Measurements from ENCODE around the gene BGN.

Gene BGN

DNA sequence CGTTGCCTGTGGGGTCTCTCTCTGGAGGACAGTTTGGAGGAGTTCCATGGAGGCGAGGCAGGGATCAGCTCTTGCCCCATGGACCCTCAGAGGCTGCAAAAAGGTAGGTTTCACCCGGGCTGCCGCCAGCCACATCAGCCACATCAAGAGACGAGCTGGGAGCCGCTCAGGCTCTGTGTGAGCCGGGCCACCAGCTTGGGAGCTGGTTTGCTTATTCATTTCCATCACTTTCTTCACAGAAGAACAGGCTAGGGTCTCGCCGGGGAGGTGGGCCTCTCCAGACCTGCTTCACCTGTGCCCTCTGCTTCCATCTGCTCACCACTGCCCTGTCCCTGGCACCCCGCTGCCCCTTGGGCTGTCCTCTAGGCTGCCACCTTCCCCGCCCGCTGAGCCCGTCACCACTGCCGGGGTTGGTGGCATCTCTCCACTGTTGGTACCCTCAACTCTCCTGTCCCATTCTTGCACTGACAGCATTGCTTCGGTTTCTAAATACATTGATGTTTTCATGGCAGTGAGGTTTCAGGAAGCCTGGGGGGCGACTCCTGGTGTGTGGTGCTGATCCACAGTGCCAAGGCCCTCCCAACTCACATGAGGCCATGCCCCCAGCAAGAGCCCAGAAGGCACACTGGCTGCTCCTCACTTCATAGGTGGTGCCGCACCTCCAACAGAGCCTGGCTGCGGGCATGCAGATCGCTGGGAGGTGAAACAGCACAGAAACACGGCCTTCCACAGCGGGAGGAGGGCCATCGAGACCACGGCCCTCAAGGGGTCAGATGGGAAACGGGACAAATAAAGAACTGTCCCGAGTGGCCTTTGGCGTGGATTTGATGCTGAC lies 44.4 kb upstream of the BGN start:
- Histone ChIP-seq H3K27me3 (ENCODE audit: insufficient read depth, low read length) (no peaks in the 10 kb centered on the region), H3K4me1 (ENCODE audit: control insufficient read depth in 1 of 2, insufficient read depth in 2 of 2, low read length in 2 of 2) (peaks cover 0 to 2% of the 10 kb centered on the region in 2 experiments), H3K9ac (ENCODE audit: low read length) (no peak overlapping the region), H2BK12ac (ENCODE audit: low read length) (no peak overlapping the region), H2BK5ac (ENCODE audit: low read depth, low read length, poor library complexity) (no peak overlapping the region), H3K27ac (ENCODE audit: low read depth, low read length) (no peak overlapping the region), H3K18ac (ENCODE audit: low read length) (no peak overlapping the region), H4K8ac (ENCODE audit: low read depth, low read length) (no peak overlapping the region), H4K12ac (ENCODE audit: low read depth, low read length) (no peak overlapping the region), H3K79me2 (ENCODE audit: control insufficient read depth, insufficient read depth, low read length, poor library complexity) (no peaks in the 10 kb centered on the region), H3K23ac (ENCODE audit: low read length) (no peak overlapping the region), H2AFZ (ENCODE audit: insufficient read depth, low read length, poor library complexity) (no peak overlapping the region), H3K9me3 (ENCODE audit: insufficient read depth, low read depth, low read length) (no peaks in the 10 kb centered on the region), H3K4me2 (ENCODE audit: low read length) (no peak overlapping the region), H4K91ac (ENCODE audit: low read depth, low read length) (no peak overlapping the region), H3K14ac (ENCODE audit: low read length) (no peak overlapping the region), H3K4me3 (ENCODE audit: low read depth, low read length) (no peak overlapping the region), H3K4ac (ENCODE audit: low read depth, low read length) (no peak overlapping the region), H2BK120ac (ENCODE audit: insufficient read depth, low read length, poor library complexity) (no peak overlapping the region), H2AK5ac (ENCODE audit: low read length) (no peak overlapping the region), H3K79me1 (ENCODE audit: low read length) (no peaks in the 10 kb centered on the region), H3K36me3 (ENCODE audit: control insufficient read depth in 1 of 2, insufficient read depth in 2 of 2, low read length in 2 of 2) (peaks cover 4 to 8% of the 10 kb centered on the region in 2 experiments)
- DNase-seq: no peak
- no CpG with 5 or more reads among the region's 26 CpGs for WGBS (ENCODE audit: extremely low coverage, insufficient coverage, insufficient read length)

DNA sequence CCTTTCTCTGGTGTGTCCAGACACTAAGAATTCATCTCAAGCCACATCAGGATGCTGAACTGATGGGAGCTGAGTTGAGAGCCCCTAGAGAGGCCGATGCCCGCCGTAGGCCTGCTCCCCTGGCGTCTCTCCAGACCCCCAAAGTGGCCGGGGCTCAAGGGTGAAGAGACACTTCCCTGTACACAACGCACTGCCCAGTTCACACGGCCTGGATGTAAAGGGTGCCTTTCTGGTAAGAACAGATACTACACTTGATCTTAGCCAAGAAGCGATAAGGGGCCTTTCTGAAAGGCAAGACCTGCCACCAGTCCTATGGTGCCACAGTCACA lies 43.9 kb upstream of the BGN start:
- Histone ChIP-seq H3K9me3 (ENCODE audit: insufficient read depth, low read depth, low read length) (no peaks in the 10 kb centered on the region), H4K8ac (ENCODE audit: low read depth, low read length) (no peak overlapping the region), H3K9ac (ENCODE audit: low read length) (no peak overlapping the region), H3K14ac (ENCODE audit: low read length) (no peak overlapping the region), H3K4me2 (ENCODE audit: low read length) (no peak overlapping the region), H3K27me3 (ENCODE audit: insufficient read depth, low read length) (no peaks in the 10 kb centered on the region), H3K27ac (ENCODE audit: low read depth, low read length) (no peak overlapping the region), H3K18ac (ENCODE audit: low read length) (no peak overlapping the region), H3K4ac (ENCODE audit: low read depth, low read length) (no peak overlapping the region), H3K23ac (ENCODE audit: low read length) (no peak overlapping the region), H2AK5ac (ENCODE audit: low read length) (no peak overlapping the region), H2AFZ (ENCODE audit: insufficient read depth, low read length, poor library complexity) (no peak overlapping the region), H3K79me1 (ENCODE audit: low read length) (no peaks in the 10 kb centered on the region), H2BK12ac (ENCODE audit: low read length) (no peak overlapping the region), H4K91ac (ENCODE audit: low read depth, low read length) (no peak overlapping the region), H3K4me1 (ENCODE audit: control insufficient read depth in 1 of 2, insufficient read depth in 2 of 2, low read length in 2 of 2) (peaks cover 0 to 2% of the 10 kb centered on the region in 2 experiments), H2BK5ac (ENCODE audit: low read depth, low read length, poor library complexity) (no peak overlapping the region), H3K4me3 (ENCODE audit: low read depth, low read length) (no peak overlapping the region), H3K36me3 (ENCODE audit: control insufficient read depth in 1 of 2, insufficient read depth in 2 of 2, low read length in 2 of 2) (peaks cover 8% of the 10 kb centered on the region in 2 experiments), H4K12ac (ENCODE audit: low read depth, low read length) (no peak overlapping the region), H2BK120ac (ENCODE audit: insufficient read depth, low read length, poor library complexity) (no peak overlapping the region), H3K79me2 (ENCODE audit: control insufficient read depth, insufficient read depth, low read length, poor library complexity) (no peaks in the 10 kb centered on the region)
- no CpG with 5 or more reads among the region's 8 CpGs for WGBS (ENCODE audit: extremely low coverage, insufficient coverage, insufficient read length)
- no peak for DNase-seq

DNA sequence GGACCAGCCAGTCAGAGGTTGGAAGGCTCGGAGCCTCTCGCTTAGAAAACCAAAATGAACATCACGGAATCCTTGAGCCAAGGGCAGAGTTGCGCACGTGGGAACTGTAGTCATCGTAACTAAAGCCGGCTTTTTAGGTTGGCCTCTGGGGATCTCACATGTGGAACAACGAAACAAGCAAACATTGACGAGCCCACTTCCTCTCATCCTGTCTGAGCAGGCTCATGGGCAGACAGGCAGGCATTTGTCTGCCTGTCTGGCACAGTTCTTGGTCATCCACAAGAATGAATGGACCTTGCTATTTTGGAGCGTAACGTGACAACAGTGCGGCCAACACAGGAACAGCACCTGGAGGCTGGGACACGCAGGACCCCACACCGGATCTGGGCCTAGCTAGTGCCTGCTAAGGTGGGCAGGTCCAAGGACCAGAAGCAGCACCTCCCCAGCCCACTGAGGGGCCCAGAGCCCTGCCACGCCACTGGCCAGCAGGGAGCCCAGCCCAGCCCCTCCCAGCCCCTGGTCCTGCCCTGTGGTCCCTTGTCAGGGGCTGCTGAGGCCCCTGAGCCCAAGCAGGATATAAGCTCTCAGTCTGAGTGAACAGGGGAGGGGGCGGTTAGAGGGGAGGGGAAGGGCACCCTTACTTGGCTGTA lies 39.8 kb upstream of the BGN start:
- no peak overlapping the region for H3K4me2 ChIP-seq (ENCODE audit: low read length)
- no peaks in the 10 kb centered on the region for H3K79me2 ChIP-seq (ENCODE audit: control insufficient read depth, insufficient read depth, low read length, poor library complexity)
- H3K4me3 ChIP-seq (ENCODE audit: low read depth, low read length): no peak overlapping the region
- no peak overlapping the region for H3K27ac ChIP-seq (ENCODE audit: low read depth, low read length)
- peaks cover 9 to 12% of the 10 kb centered on the region in 2 experiments for H3K36me3 ChIP-seq (ENCODE audit: control insufficient read depth in 1 of 2, insufficient read depth in 2 of 2, low read length in 2 of 2)
- no peak overlapping the region for H3K18ac ChIP-seq (ENCODE audit: low read length)
- H3K23ac ChIP-seq (ENCODE audit: low read length): no peak overlapping the region
- H3K4ac ChIP-seq (ENCODE audit: low read depth, low read length): no peak overlapping the region
- H3K4me1 ChIP-seq (ENCODE audit: control insufficient read depth in 1 of 2, insufficient read depth in 2 of 2, low read length in 2 of 2): peaks cover 3 to 8% of the 10 kb centered on the region in 2 experiments
- no peak for DNase-seq
- H4K8ac ChIP-seq (ENCODE audit: low read depth, low read length): no peak overlapping the region
- no peak overlapping the region for H2AK5ac ChIP-seq (ENCODE audit: low read length)
- no peak overlapping the region for H2AFZ ChIP-seq (ENCODE audit: insufficient read depth, low read length, poor library complexity)
- H4K12ac ChIP-seq (ENCODE audit: low read depth, low read length): no peak overlapping the region
- no peak overlapping the region for H2BK5ac ChIP-seq (ENCODE audit: low read depth, low read length, poor library complexity)
- no peak overlapping the region for H2BK120ac ChIP-seq (ENCODE audit: insufficient read depth, low read length, poor library complexity)
- H3K14ac ChIP-seq (ENCODE audit: low read length): no peak overlapping the region
- H3K27me3 ChIP-seq (ENCODE audit: insufficient read depth, low read length): no peaks in the 10 kb centered on the region
- H3K9me3 ChIP-seq (ENCODE audit: insufficient read depth, low read depth, low read length): no peaks in the 10 kb centered on the region
- no peak overlapping the region for H4K91ac ChIP-seq (ENCODE audit: low read depth, low read length)
- no CpG with 5 or more reads among the region's 16 CpGs for WGBS (ENCODE audit: extremely low coverage, insufficient coverage, insufficient read length)
- no peak overlapping the region for H2BK12ac ChIP-seq (ENCODE audit: low read length)
- peaks cover 4% of the 10 kb centered on the region for H3K79me1 ChIP-seq (ENCODE audit: low read length)
- no peak overlapping the region for H3K9ac ChIP-seq (ENCODE audit: low read length)

DNA sequence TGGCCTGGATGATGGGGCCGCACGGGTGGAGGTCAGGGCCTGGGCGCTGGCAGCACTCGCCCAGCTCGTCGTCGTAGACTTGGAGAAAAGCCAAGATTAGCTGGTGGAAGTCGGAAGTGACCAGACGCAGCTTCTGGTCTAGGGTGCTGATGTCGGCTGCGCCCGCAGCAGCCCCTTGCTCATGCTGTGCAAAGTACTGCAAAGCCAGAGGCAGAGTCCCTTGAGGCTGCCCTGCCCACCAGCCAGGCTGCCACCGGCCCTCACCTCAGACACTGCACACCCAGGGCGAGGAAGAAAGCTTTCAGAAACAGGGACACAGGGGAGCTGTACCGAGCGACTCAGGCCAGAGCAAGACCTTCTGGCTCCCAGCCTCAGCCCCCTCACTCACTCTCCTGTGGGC lies 39.2 kb upstream of the BGN start:
- Histone ChIP-seq H3K79me1 (ENCODE audit: low read length) (peaks cover 6% of the 10 kb centered on the region), H2BK120ac (ENCODE audit: insufficient read depth, low read length, poor library complexity) (no peak overlapping the region), H3K9me3 (ENCODE audit: insufficient read depth, low read depth, low read length) (no peaks in the 10 kb centered on the region), H2BK12ac (ENCODE audit: low read length) (no peak overlapping the region), H4K91ac (ENCODE audit: low read depth, low read length) (no peak overlapping the region), H4K12ac (ENCODE audit: low read depth, low read length) (no peak overlapping the region), H3K79me2 (ENCODE audit: control insufficient read depth, insufficient read depth, low read length, poor library complexity) (no peaks in the 10 kb centered on the region), H2AFZ (ENCODE audit: insufficient read depth, low read length, poor library complexity) (no peak overlapping the region), H3K9ac (ENCODE audit: low read length) (no peak overlapping the region), H3K14ac (ENCODE audit: low read length) (no peak overlapping the region), H3K23ac (ENCODE audit: low read length) (no peak overlapping the region), H3K4me3 (ENCODE audit: low read depth, low read length) (no peak overlapping the region), H4K8ac (ENCODE audit: low read depth, low read length) (no peak overlapping the region), H3K18ac (ENCODE audit: low read length) (no peak overlapping the region), H3K27ac (ENCODE audit: low read depth, low read length) (no peak overlapping the region), H3K27me3 (ENCODE audit: insufficient read depth, low read length) (no peaks in the 10 kb centered on the region), H3K4me1 (ENCODE audit: control insufficient read depth in 1 of 2, insufficient read depth in 2 of 2, low read length in 2 of 2) (peaks cover 4 to 9% of the 10 kb centered on the region in 2 experiments), H3K4ac (ENCODE audit: low read depth, low read length) (no peak overlapping the region), H3K4me2 (ENCODE audit: low read length) (no peak overlapping the region), H3K36me3 (ENCODE audit: control insufficient read depth in 1 of 2, insufficient read depth in 2 of 2, low read length in 2 of 2) (peaks cover 9 to 12% of the 10 kb centered on the region in 2 experiments), H2AK5ac (ENCODE audit: low read length) (no peak overlapping the region), H2BK5ac (ENCODE audit: low read depth, low read length, poor library complexity) (no peak overlapping the region)
- no peak for DNase-seq
- no CpG with 5 or more reads among the region's 16 CpGs for WGBS (ENCODE audit: extremely low coverage, insufficient coverage, insufficient read length)

Measured in trophoblast cell (in vitro differentiated cells and primary cell).